ENCODE measurements around the gene ARRDC5. TPM values are rescaled to one million over a fixed set of nuclear protein-coding genes. Genes with fewer than 3 reads are reported as not detected.

ARRDC5 gene
- total and polyA plus RNA-seq, 4 donors: 0.39 to 0.64 (median 0.53) TPM

GRCh38 chr19:4923276-4923747 lies 20.6 kb upstream of the ARRDC5 start:
- Histone ChIP-seq H3K27me3 (ENCODE audit: control insufficient read depth in 3 of 3, insufficient read depth in 3 of 3, low read length in 2 of 3) (no peaks in the 10 kb centered on the region), H3K4me3 (no peak overlapping the region), H3K9me3 (ENCODE audit: control insufficient read depth in 4 of 4, insufficient read depth in 3 of 4, low read length in 3 of 4) (no peaks in the 10 kb centered on the region), H3K27ac (ENCODE audit: low read depth in 1 of 2, low read length in 1 of 2) (no peak overlapping the region), H3K36me3 (ENCODE audit: control insufficient read depth in 4 of 4, insufficient read depth in 4 of 4, low read length in 4 of 4) (peaks cover 0 to 5% (median 2%) of the 10 kb centered on the region in 4 donors), H3K9ac (ENCODE audit: insufficient read depth in 1 of 2, low read length in 2 of 2) (no peak overlapping the region), H3K4me1 (ENCODE audit: control insufficient read depth in 5 of 5, insufficient read depth in 5 of 5, low read length in 5 of 5) (no peaks in the 10 kb centered on the region)
- WGBS, 2 donors: 92 to 93% methylated on average over 21 of the region's 21 CpGs
- no peak for TF ChIP-seq CTCF (IDR thresholded peaks at IDR 0.05; ENCODE audit: control extremely low read depth, extremely low read depth)
- DNase-seq (no peak), ATAC-seq (ENCODE audit: insufficient read depth, low FRiP score) (no peak)

GRCh38 chr19:4922530-4923275 lies 20.0 kb upstream of the ARRDC5 start:
- Histone ChIP-seq H3K9me3 (ENCODE audit: control insufficient read depth in 4 of 4, insufficient read depth in 3 of 4, low read length in 3 of 4) (no peaks in the 10 kb centered on the region), H3K27ac (ENCODE audit: low read depth in 1 of 2, low read length in 1 of 2) (no peak overlapping the region), H3K4me3 (no peak overlapping the region), H3K9ac (ENCODE audit: insufficient read depth in 1 of 2, low read length in 2 of 2) (no peak overlapping the region), H3K36me3 (ENCODE audit: control insufficient read depth in 4 of 4, insufficient read depth in 4 of 4, low read length in 4 of 4) (peaks cover 0 to 5% (median 2%) of the 10 kb centered on the region in 4 donors), H3K4me1 (ENCODE audit: control insufficient read depth in 5 of 5, insufficient read depth in 5 of 5, low read length in 5 of 5) (no peaks in the 10 kb centered on the region), H3K27me3 (ENCODE audit: control insufficient read depth in 3 of 3, insufficient read depth in 3 of 3, low read length in 2 of 3) (no peaks in the 10 kb centered on the region)
- ATAC-seq (ENCODE audit: insufficient read depth, low FRiP score): no peak
- 58 to 84% methylated on average over 20 to 22 of the region's 22 CpGs for WGBS, 2 donors
- no peak for DNase-seq
- no peak for TF ChIP-seq CTCF (IDR thresholded peaks at IDR 0.05; ENCODE audit: control extremely low read depth, extremely low read depth)

GRCh38 chr19:4916292-4917082 lies 13.8 kb upstream of the ARRDC5 start:
- H3K9me3 ChIP-seq (ENCODE audit: control insufficient read depth in 4 of 4, insufficient read depth in 3 of 4, low read length in 3 of 4): no peaks in the 10 kb centered on the region
- TF ChIP-seq CTCF (IDR thresholded peaks at IDR 0.05; ENCODE audit: control extremely low read depth, extremely low read depth): no peak
- H3K27me3 ChIP-seq (ENCODE audit: control insufficient read depth in 3 of 3, insufficient read depth in 3 of 3, low read length in 2 of 3): no peaks in the 10 kb centered on the region
- H3K4me1 ChIP-seq (ENCODE audit: control insufficient read depth in 5 of 5, insufficient read depth in 5 of 5, low read length in 5 of 5): peaks cover 0 to 8% (median 1%) of the 10 kb centered on the region in 5 donors
- 34 to 58% methylated on average over 41 of the region's 41 CpGs for WGBS, 2 donors
- ATAC-seq (ENCODE audit: insufficient read depth, low FRiP score) (no peak), DNase-seq (no peak)
- H3K27ac ChIP-seq (ENCODE audit: low read depth in 1 of 2, low read length in 1 of 2): peak overlapping the region in 1 of 2 donors; percentile 76
- peaks cover 0 to 5% (median 2%) of the 10 kb centered on the region in 4 donors for H3K36me3 ChIP-seq (ENCODE audit: control insufficient read depth in 4 of 4, insufficient read depth in 4 of 4, low read length in 4 of 4)
- H3K4me3 ChIP-seq: peak overlapping the region; percentile 2
- H3K9ac ChIP-seq (ENCODE audit: insufficient read depth in 1 of 2, low read length in 2 of 2): peak overlapping the region in 1 of 2 donors; percentile 9
